Neural progenitor cell (in vitro differentiated cells): ENCODE results near the gene CD300A.

ENCODE experiments used
- CTCF ChIP-seq: fragments of 200-600 bp; sonication (generic); IDR thresholded peaks from 2 replicates; pipeline ENCODE4 v1.5.1; 2017; ENCODE audit warnings: antibody characterized with exemption, mild to moderate bottlenecking
- EZH2 ChIP-seq: fragments of 200-600 bp; sonication (generic); IDR thresholded peaks from 2 replicates; pipeline ENCODE4 v1.6.1; 2017; ENCODE audit warnings: antibody characterized with exemption, mild to moderate bottlenecking, moderate library complexity
- EZH2phosphoT487 ChIP-seq: fragments of 200-600 bp; sonication (generic); IDR thresholded peaks from 2 replicates; pipeline ENCODE4 v1.6.1; 2017; ENCODE audit warnings: antibody characterized with exemption

GRCh38 chr17:74512036-74512435 is 45.6 kb downstream of the CD300A start:
- TF ChIP-seq CTCF = no peak
- no peak for TF ChIP-seq EZH2
- TF ChIP-seq EZH2phosphoT487 = no peak
